ENCODE measurements around the gene PROP1. TPM values are rescaled to one million over a fixed set of nuclear protein-coding genes. Genes with fewer than 3 reads are reported as not detected.
A peak's percentile ranks its signal among the peaks of the same experiment; 100 is the strongest.
"Not testable (repeated sequence)": the region's sequence is repeated elsewhere in the genome, so short reads cannot be mapped to it uniquely, and the experiment has no call there.

Gene PROP1
- total RNA-seq: not detected
- not detected for polyA plus RNA-seq
- long read RNA-seq, donor 1: 0 reads
- long read RNA-seq, donor 2: 0 reads
- long read RNA-seq, donor 3: 0 reads
- long read RNA-seq, donor 4: 0 reads
- long read RNA-seq, donor 5: 0 reads

DNA sequence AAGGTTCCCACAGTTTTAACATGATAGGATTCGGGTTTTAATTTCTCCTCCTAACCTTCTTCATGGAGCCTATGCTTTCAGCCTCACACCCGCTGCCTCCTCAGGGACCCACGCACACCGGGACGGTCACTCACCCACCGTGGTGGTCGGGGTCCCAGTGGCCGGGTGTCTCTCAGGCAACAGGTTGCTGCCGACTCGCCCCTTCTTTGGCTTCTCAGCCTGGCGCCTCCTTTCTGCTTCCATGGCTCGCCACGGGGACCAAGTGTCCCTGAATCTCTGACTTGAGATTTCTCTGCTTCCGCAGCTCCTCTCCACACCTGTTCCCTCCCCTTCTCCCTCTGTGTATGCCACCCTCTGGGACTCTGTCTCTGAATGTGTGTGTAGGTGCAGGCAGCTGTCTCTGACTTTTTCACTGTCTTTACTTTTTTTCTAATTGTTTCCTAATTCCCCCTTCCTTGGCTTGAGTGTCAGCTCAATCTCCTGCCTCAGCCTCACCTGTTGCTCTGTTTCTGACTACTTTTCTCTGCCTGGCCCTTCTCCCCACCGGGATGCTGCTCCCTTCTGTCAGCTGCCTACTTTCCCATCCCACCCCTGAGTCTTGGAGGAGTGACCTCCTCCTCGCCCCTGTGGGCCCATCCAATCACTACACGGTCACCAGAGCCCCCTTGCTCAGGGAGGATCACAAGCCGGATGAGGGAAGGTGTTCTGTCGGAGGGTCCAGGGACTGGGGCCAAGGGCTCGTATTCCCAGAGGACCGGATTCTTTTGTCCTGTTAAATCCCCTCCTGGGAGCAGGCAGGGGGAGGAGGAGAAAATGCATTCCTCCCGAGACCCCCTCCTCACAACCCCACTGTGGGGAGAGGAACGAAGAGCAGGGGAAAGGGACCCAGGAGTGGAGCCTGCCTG lies at the start of gene PROP1:
PROP1 (minus strand) TSS at position 552 of the 905 bp plus-strand sequence; CDS start at position 243, 309 bp downstream.
- no peak within 1 kb of the TSS for H3K9ac ChIP-seq (ENCODE audit: insufficient read depth in 1 of 2, low read length in 2 of 2)
- no peak within 1 kb of the TSS for H3K4me3 ChIP-seq
- H3K4me1 ChIP-seq (ENCODE audit: control insufficient read depth in 5 of 5, insufficient read depth in 5 of 5, low read length in 5 of 5): peaks cover 0 to 2% (median 0%) of the 10 kb centered on the region in 5 donors
- DNase-seq (no peak), ATAC-seq (ENCODE audit: insufficient read depth, low FRiP score) (no peak)
- peaks cover 0 to 37% (median 10%) of the 10 kb centered on the region in 3 donors for H3K27me3 ChIP-seq (ENCODE audit: control insufficient read depth in 3 of 3, insufficient read depth in 3 of 3, low read length in 2 of 3)
- TF ChIP-seq, protein P1, sequence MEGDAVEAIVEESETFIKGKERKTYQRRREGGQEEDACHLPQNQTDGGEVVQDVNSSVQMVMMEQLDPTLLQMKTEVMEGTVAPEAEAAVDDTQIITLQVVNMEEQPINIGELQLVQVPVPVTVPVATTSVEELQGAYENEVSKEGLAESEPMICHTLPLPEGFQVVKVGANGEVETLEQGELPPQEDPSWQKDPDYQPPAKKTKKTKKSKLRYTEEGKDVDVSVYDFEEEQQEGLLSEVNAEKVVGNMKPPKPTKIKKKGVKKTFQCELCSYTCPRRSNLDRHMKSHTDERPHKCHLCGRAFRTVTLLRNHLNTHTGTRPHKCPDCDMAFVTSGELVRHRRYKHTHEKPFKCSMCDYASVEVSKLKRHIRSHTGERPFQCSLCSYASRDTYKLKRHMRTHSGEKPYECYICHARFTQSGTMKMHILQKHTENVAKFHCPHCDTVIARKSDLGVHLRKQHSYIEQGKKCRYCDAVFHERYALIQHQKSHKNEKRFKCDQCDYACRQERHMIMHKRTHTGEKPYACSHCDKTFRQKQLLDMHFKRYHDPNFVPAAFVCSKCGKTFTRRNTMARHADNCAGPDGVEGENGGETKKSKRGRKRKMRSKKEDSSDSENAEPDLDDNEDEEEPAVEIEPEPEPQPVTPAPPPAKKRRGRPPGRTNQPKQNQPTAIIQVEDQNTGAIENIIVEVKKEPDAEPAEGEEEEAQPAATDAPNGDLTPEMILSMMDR (IDR thresholded peaks at IDR 0.05; ENCODE audit: control extremely low read depth, extremely low read depth): no peak
- H3K36me3 ChIP-seq (ENCODE audit: control insufficient read depth in 4 of 4, insufficient read depth in 4 of 4, low read length in 4 of 4): no peaks in the 10 kb centered on the region
- no peak within 1 kb of the TSS for H3K27ac ChIP-seq (ENCODE audit: low read depth in 1 of 2, low read length in 1 of 2)
- H3K9me3 ChIP-seq (ENCODE audit: control insufficient read depth in 4 of 4, insufficient read depth in 3 of 4, low read length in 3 of 4): no peaks in the 10 kb centered on the region
- WGBS, 2 donors: 48 to 54% methylated on average over 23 of the region's 23 CpGs

DNA sequence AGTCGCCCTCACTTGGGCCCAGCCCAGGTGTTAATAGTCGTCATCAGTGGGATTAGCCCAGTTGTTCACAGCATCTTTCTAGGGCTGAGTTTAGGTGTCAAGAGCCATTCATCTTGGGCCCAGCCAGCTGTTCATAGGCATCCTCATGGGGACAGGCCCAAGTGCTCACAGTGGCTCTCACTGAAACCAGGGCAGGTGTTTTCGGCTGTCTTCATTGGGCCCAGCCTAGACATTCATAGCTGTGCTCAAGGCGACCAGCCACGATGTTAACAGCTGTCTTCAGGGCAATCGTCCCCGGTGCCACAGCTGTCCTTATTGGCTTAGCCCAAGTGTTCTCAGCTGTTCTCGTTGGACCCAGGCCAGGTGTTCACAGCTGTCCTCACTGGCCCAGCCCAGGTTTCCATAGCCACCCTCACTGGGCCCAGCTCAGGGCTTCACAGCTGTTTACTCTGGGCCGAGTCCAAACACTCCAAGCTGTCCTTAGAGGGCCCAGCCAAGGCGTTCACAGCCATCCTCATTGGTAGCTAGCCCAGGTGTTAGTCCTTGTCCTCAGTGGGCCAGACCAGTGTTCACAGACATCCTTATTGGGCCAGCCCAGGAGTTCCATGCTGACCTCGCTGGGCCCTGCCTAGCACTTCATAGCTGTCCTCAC lies 23.5 kb upstream of the PROP1 start:
- H3K27ac ChIP-seq (ENCODE audit: low read depth in 1 of 2, low read length in 1 of 2); H3K9me3 ChIP-seq (ENCODE audit: control insufficient read depth in 4 of 4, insufficient read depth in 3 of 4, low read length in 3 of 4); H3K4me3 ChIP-seq; ATAC-seq (ENCODE audit: insufficient read depth, low FRiP score); H3K27me3 ChIP-seq (ENCODE audit: control insufficient read depth in 3 of 3, insufficient read depth in 3 of 3, low read length in 2 of 3); H3K9ac ChIP-seq (ENCODE audit: insufficient read depth in 1 of 2, low read length in 2 of 2); DNase-seq; H3K4me1 ChIP-seq (ENCODE audit: control insufficient read depth in 5 of 5, insufficient read depth in 5 of 5, low read length in 5 of 5); H3K36me3 ChIP-seq (ENCODE audit: control insufficient read depth in 4 of 4, insufficient read depth in 4 of 4, low read length in 4 of 4): not testable (repeated sequence)
- 81 to 85% methylated on average over 4 to 7 of the region's 11 CpGs for WGBS, 2 donors

DNA sequence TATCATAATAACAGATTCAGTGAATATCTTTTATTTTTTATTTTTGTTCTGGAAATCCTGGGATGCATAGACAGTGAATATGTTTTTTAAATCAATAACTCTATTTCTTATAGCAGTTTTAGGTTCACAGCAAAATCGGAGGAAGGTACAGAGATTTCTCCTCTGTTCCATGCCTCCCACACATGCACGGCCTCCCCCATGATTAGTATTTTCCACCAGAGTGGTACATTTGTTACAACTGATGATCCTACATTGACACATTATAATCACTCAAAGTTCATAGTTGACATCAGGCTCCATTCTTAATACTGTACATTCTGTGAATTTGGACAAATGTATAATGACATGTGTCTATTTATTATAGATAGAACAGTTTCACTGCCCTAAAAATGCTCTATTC lies 16.7 kb upstream of the PROP1 start:
- not testable (repeated sequence) for DNase-seq; ATAC-seq (ENCODE audit: insufficient read depth, low FRiP score); H3K4me1 ChIP-seq (ENCODE audit: control insufficient read depth in 5 of 5, insufficient read depth in 5 of 5, low read length in 5 of 5); H3K9me3 ChIP-seq (ENCODE audit: control insufficient read depth in 4 of 4, insufficient read depth in 3 of 4, low read length in 3 of 4); H3K27me3 ChIP-seq (ENCODE audit: control insufficient read depth in 3 of 3, insufficient read depth in 3 of 3, low read length in 2 of 3); H3K27ac ChIP-seq (ENCODE audit: low read depth in 1 of 2, low read length in 1 of 2); H3K36me3 ChIP-seq (ENCODE audit: control insufficient read depth in 4 of 4, insufficient read depth in 4 of 4, low read length in 4 of 4); H3K4me3 ChIP-seq; H3K9ac ChIP-seq (ENCODE audit: insufficient read depth in 1 of 2, low read length in 2 of 2)
- WGBS, 2 donors: 81 to 87% methylated on average over 2 of the region's 2 CpGs

DNA sequence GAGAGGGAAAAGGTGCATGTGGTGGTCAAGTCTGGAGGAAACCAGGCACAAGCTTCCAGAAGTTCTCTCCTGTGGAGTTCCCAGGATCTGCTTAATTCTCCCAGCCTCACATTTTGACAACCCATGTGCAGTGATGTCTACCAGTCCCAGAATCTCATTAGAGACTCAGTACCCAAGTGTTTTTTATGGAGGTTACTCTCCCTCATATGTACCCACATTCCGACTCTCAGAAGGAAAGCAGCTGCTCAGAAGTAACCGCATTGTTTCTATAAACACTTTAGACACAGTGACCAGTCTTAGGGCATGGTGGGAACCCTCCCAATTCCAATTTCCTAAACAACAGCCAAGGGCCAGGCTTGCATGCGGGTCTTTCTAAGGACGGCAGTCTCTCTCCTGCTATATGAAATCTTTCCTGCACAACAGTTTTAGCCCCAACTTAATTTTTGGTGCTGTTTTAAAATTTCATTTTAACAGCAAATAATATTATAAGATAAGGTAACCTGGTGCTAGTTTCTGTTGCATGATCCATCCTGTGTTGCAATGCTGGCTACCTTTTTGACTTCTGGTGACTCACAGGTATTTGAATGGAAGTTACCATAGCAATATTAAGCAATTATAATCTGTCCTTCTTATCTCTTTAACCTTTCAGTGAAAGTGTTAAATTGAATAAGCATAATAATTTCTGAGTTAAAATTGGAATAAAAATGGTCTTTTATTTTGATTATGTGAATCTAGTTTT lies 15.9 kb upstream of the PROP1 start:
- not testable (repeated sequence) for H3K9me3 ChIP-seq (ENCODE audit: control insufficient read depth in 4 of 4, insufficient read depth in 3 of 4, low read length in 3 of 4); DNase-seq; H3K9ac ChIP-seq (ENCODE audit: insufficient read depth in 1 of 2, low read length in 2 of 2); H3K27ac ChIP-seq (ENCODE audit: low read depth in 1 of 2, low read length in 1 of 2); ATAC-seq (ENCODE audit: insufficient read depth, low FRiP score); H3K4me3 ChIP-seq; H3K36me3 ChIP-seq (ENCODE audit: control insufficient read depth in 4 of 4, insufficient read depth in 4 of 4, low read length in 4 of 4); H3K4me1 ChIP-seq (ENCODE audit: control insufficient read depth in 5 of 5, insufficient read depth in 5 of 5, low read length in 5 of 5); H3K27me3 ChIP-seq (ENCODE audit: control insufficient read depth in 3 of 3, insufficient read depth in 3 of 3, low read length in 2 of 3)
- WGBS, 2 donors: 79 to 100% methylated on average over 3 to 4 of the region's 4 CpGs

DNA sequence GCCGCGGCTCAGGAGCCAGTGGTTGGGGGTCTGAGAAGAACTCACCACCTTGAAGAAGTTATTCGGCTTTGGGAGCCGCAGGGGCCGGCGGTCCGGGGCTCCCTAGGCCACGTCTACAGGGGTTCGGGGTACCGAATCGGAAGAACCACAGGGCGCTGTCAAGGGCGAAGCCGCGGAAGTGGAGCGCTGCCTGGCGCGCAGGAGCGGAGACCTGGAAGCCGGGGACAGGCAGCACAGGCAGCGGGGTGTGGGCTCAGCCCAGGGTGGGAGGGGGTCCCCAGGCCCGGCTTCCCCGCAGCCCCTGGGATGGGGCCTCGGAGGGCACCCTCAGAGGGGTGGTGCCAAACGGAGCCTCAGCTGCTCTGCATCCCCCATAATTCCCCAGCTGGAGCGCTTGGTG lies 11.2 kb upstream of the PROP1 start:
- H3K27me3 ChIP-seq (ENCODE audit: control insufficient read depth in 3 of 3, insufficient read depth in 3 of 3, low read length in 2 of 3); H3K9ac ChIP-seq (ENCODE audit: insufficient read depth in 1 of 2, low read length in 2 of 2); H3K27ac ChIP-seq (ENCODE audit: low read depth in 1 of 2, low read length in 1 of 2); H3K36me3 ChIP-seq (ENCODE audit: control insufficient read depth in 4 of 4, insufficient read depth in 4 of 4, low read length in 4 of 4); H3K9me3 ChIP-seq (ENCODE audit: control insufficient read depth in 4 of 4, insufficient read depth in 3 of 4, low read length in 3 of 4); ATAC-seq (ENCODE audit: insufficient read depth, low FRiP score); H3K4me1 ChIP-seq (ENCODE audit: control insufficient read depth in 5 of 5, insufficient read depth in 5 of 5, low read length in 5 of 5); DNase-seq; H3K4me3 ChIP-seq: not testable (repeated sequence)
- WGBS, 2 donors: 17 to 35% methylated on average over 13 to 20 of the region's 26 CpGs

DNA sequence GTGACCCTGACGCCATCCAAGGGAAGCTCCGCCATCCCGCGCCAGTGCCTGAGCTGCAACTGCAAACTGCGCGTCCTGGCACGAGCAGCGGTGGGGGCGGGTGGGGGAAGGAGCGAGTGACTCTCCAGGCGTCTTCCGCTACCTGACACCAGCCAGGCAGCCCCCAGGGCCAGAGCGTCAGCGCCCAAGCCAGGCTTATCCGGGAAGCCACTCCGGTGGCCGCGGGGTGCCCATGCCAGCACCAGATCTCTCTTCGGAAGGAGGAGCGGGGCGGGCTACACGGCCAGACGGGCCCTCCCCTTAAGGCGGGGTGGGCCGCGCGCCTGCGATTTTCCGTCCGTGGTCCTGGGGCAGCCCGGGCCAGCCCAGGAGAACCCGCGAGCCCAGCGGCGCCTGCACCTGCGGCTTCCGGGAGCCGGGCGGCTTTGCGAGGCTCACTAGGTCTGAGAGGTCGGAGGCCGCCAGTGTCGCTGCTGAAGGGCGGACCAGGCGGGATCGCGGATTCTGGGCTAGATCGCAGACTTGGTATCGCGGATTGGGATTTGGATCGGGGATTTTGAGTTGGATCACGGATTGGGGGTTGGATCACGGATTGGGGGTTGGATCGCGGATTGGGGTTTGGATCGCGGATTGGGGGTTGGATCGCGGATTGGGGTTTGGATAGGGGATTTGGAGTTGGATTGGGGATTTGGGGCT lies 10.6 kb upstream of the PROP1 start:
- not testable (repeated sequence) for H3K36me3 ChIP-seq (ENCODE audit: control insufficient read depth in 4 of 4, insufficient read depth in 4 of 4, low read length in 4 of 4); H3K4me1 ChIP-seq (ENCODE audit: control insufficient read depth in 5 of 5, insufficient read depth in 5 of 5, low read length in 5 of 5); H3K9me3 ChIP-seq (ENCODE audit: control insufficient read depth in 4 of 4, insufficient read depth in 3 of 4, low read length in 3 of 4); H3K27ac ChIP-seq (ENCODE audit: low read depth in 1 of 2, low read length in 1 of 2); DNase-seq; H3K9ac ChIP-seq (ENCODE audit: insufficient read depth in 1 of 2, low read length in 2 of 2); H3K4me3 ChIP-seq
- WGBS, 2 donors: 8 to 11% methylated on average over 23 to 42 of the region's 59 CpGs
- ATAC-seq (ENCODE audit: insufficient read depth, low FRiP score): peak; percentile 69
- peaks cover 0 to 12% (median 0%) of the 10 kb centered on the region in 3 donors for H3K27me3 ChIP-seq (ENCODE audit: control insufficient read depth in 3 of 3, insufficient read depth in 3 of 3, low read length in 2 of 3)

Data from lung (tissue), 16 donors.